ENCODE results near the gene OGFR. TPM values are rescaled to one million over a fixed set of nuclear protein-coding genes. Genes with fewer than 3 reads are reported as not detected.

The OGFR gene
- total RNA-seq, 1 experiment from 2014 or later = 73.6 TPM

- no peaks in the 10 kb centered on the region for H3K9me2 ChIP-seq (ENCODE audit: insufficient read depth)
- H3K9me3 ChIP-seq (ENCODE audit: control insufficient read depth in 1 of 2, insufficient read depth in 1 of 2, low read depth in 1 of 2, low read length in 2 of 2) = no peaks in the 10 kb centered on the region
- H3K36me3 ChIP-seq (ENCODE audit: control insufficient read depth in 1 of 2, insufficient read depth in 2 of 2, low read length in 2 of 2) = no peaks in the 10 kb centered on the region
- no peak overlapping the region for H3K9ac ChIP-seq (ENCODE audit: low read length)
- no peak for ATAC-seq
- H3K4me3 ChIP-seq (replicated peaks in 1 of 2; ENCODE audit: low read depth in 1 of 2, low read length in 2 of 2) = no peak overlapping the region
- H3K79me2 ChIP-seq (ENCODE audit: insufficient read depth, low read length) = no peaks in the 10 kb centered on the region
- ChIA-PET POLR2A (no interaction called here), CTCF (interaction anchor here (1.7 kb wide), 1 partner anchor 9 kb away, joined by 6 read pairs; no protein-coding TSS in a partner anchor), RAD21 (ENCODE audit: low non-redundant PET in 1 of 2, low total read pairs in 2 of 2, uncharacterized antibody in 2 of 2, unreplicated experiment in 2 of 2) (interaction anchor here in 1 of 2 experiments (1.2 kb wide), 1 partner anchor 9 kb away, joined by 3 read pairs; no protein-coding TSS in a partner anchor)
- no peak for DNase-seq (ENCODE audit: low read depth, low spot score)
- no peak for TF ChIP-seq ZNF274 (IDR thresholded peaks at IDR 0.05; ENCODE audit: low read depth, low read length)
- no peak for TF ChIP-seq EZH2 (IDR thresholded peaks at IDR 0.05)
- TF ChIP-seq TCF7L2 (IDR thresholded peaks at IDR 0.05; ENCODE audit: borderline replicate concordance, extremely low read depth, insufficient read depth, insufficient read length) = no peak
- TF ChIP-seq CTCF (IDR thresholded peaks at IDR 0.05 in 2 of 3, conservative IDR thresholded peaks at IDR 0.05 in 1 of 3; ENCODE audit: borderline replicate concordance in 1 of 3, insufficient read depth in 1 of 3, low read depth in 2 of 3, low read length in 2 of 3) = no peak
- TF ChIP-seq EZH2phosphoT487 (IDR thresholded peaks at IDR 0.05; ENCODE audit: borderline replicate concordance) = no peak
- peak overlapping the region; percentile 72; the same call in 1 of the 2 replicates for H3K4me2 ChIP-seq (ENCODE audit: low read length)
- H2AFZ ChIP-seq (ENCODE audit: low read depth, low read length, poor library complexity, severe bottlenecking) = no peak overlapping the region
- peak overlapping the region; percentile 41 for H3K27ac ChIP-seq (ENCODE audit: low read depth, low read length)
- no peaks in the 10 kb centered on the region for H4K20me1 ChIP-seq (ENCODE audit: insufficient read depth)
- no peaks in the 10 kb centered on the region for H3K27me3 ChIP-seq (ENCODE audit: insufficient read depth, low read length)
- no TSS peak for BruUV-seq (replicated peaks)
- peaks cover 15 to 21% of the 10 kb centered on the region in 2 experiments for H3K4me1 ChIP-seq (ENCODE audit: control insufficient read depth in 1 of 2, insufficient read depth in 2 of 2, low read length in 2 of 2)
- intact Hi-C loops (cut with micrococcal nuclease) = no loop called here
Measured at GRCh38 chr20:62831854-62832211, 27.2 kb downstream of the OGFR start.

All from HCT116 (cell line).